SIG-M5 treated with dmso at 0.1 percent for 504 hours (cell line): ENCODE measurements around the gene CYP27A1.

Experiments
- DNase-seq: peaks from one replicate; lab custom pipeline; 2025; ENCODE audit not compliant: unreplicated experiment; lab: John Stamatoyannopoulos, UW

The CYP27A1 gene

DNA sequence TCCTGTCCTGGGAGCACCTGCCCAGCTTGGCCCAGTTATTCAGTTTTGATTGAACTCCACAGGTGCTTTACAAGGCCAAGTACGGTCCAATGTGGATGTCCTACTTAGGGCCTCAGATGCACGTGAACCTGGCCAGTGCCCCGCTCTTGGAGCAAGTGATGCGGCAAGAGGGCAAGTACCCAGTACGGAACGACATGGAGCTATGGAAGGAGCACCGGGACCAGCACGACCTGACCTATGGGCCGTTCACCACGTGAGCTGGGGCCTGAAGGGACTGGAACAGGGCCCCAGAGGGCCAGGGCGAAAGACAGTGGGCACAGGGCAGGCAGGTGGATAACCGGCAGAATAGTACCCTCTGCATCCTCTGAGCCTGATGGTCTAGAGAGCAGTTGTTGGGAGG is 27.6 kb downstream of the CYP27A1 start:
- no peak for DNase-seq

DNA sequence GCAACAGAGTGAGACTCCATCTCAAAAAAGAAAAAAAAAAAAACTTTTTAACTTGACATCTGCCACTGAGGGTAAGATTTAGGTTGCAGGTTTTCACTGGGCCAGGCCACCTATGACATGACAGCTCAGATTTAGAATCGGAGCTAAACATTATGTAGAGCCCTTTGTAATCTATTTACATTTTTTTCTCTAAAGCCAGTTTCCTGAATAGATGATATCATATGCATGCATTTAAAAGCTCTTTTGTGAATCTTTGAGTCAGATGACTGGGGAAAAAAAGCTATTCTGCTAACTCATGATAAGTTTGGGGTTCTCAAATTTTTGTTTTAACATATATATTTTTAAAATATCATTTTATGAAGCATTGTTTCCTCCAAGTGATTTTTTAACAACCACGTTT is 28.3 kb downstream of the CYP27A1 start:
- no peak for DNase-seq

DNA sequence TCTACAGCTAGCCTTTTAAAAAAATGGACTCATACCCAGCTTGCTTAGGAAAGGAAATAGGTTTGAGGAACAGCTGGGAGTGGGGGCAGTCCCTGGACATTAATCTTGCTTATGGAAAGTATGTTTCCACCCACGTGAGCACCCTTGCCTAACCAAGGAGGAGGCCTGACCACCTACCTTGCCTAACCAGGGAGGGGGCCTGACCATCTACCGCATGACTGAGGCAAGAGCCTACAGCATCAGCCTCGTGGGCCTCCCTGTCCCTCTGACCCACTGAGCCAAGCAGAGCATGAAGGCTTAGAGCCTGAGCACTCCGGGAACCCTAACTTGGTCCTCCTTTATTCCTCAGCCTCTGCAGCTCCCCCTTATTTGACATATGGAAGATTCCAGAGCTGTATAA is 29.4 kb downstream of the CYP27A1 start:
- DNase-seq = no peak

DNA sequence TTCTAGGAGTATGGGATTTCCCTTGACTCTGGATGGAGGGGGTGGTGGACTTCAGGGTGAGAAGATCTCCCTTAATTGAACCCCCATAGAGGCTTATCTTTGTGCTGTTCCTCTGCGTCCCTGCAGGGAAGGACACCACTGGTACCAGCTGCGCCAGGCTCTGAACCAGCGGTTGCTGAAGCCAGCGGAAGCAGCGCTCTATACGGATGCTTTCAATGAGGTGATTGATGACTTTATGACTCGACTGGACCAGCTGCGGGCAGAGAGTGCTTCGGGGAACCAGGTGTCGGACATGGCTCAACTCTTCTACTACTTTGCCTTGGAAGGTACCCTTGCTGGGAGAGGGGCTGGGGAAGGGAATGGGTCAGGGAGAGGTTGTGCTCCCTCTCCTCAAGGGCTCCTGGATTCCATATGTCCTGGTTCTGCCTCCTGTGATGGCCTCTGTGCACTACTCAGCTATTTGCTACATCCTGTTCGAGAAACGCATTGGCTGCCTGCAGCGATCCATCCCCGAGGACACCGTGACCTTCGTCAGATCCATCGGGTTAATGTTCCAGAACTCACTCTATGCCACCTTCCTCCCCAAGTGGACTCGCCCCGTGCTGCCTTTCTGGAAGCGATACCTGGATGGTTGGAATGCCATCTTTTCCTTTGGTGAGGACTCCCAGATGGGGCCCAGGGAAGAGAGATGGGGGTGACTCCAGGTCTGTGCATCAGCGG is 30.3 kb downstream of the CYP27A1 start:
- no peak for DNase-seq

DNA sequence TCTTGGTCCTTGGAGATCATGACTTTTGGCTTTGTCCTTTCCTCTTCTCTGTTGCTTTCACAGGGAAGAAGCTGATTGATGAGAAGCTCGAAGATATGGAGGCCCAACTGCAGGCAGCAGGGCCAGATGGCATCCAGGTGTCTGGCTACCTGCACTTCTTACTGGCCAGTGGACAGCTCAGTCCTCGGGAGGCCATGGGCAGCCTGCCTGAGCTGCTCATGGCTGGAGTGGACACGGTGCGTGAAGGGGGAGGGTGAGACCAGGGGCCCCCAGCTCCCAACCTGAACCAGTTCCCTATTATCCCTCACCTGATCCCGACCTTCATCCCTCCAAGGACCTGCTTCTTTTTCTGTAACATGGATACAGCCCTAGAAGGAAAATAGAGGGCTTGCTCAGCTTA is 30.9 kb downstream of the CYP27A1 start:
- DNase-seq = no peak

DNA sequence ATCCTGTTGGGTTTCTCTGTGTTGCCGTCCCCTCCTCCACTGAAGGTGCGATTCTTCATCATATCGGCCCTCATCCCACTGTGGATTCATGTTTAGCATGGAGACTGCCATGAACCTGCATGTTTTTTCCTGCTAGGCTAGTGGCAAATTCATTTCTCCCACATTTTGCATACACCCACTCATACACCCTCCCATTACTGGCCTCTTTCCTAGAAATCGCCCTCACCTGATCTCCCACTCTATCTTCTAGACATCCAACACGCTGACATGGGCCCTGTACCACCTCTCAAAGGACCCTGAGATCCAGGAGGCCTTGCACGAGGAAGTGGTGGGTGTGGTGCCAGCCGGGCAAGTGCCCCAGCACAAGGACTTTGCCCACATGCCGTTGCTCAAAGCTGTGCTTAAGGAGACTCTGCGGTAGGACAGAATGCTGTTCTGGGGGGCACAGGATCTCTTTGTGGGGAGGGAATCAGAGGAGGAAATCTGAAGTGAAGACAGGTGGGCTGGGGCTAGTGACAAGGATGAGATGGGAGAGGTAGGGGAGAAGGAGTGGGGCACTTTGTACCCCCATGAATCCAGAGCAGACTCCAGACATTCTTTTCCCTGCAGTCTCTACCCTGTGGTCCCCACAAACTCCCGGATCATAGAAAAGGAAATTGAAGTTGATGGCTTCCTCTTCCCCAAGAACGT is 32.0 kb downstream of the CYP27A1 start:
- no peak for DNase-seq

DNA sequence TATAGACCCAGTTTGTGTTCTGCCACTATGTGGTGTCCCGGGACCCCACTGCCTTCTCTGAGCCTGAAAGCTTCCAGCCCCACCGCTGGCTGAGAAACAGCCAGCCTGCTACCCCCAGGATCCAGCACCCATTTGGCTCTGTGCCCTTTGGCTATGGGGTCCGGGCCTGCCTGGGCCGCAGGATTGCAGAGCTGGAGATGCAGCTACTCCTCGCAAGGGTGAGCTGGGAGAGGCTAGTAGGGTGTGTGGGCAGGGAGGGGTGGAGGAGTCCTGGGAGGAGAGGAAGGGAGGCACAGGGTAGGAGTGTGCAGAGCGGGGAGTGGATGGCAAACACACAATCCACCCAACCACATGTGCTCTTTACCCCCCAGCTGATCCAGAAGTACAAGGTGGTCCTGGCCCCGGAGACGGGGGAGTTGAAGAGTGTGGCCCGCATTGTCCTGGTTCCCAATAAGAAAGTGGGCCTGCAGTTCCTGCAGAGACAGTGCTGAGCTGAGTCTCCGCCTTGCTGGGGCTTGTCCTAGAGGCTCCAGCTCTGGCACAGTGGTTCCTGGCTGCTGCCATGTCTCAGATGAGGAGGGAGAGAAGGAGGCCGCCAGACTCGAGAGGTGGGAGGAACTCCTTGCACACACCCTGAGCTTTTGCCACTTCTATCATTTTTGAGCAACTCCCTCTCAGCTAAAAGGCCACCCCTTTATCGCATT is 32.7 kb downstream of the CYP27A1 start:
- DNase-seq = no peak

DNA sequence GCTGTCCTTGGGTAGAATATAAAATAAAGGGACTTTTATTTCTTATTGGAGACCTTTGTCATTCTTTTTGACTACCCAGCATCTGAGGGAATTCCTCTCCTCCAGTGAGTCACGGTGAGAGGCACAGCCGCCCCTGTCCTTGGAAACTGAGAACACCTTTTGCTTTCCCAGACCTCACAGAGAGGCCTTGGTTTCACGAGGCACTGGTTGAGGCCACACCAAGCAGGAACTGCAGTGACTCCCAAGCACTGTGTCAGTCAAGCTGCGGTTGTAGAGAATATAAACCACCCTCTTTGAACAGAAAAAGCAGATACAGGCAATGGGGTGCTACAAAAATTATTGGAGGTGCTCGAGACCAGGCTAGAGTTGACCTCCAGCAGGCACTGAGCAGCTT is 33.3 kb downstream of the CYP27A1 start:
- no peak for DNase-seq

DNA sequence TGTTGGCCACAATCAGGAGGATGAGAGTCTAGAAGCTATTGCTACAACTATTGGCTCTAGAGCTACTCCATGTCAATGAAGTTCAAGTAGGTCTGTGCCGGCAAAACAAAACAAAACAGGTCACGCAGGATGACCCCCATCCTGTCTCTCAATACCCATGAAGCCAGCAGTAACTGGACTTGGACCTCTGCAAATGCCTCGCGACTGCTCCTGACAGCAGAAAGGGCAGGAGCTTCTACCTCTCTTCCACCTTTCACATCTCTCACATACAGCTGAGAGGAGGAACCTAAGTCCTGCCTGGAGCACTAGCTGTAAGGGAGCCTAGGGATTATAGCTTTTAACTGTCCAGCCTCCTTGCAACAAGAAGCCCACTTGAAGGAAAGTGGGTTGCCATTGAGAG is 33.7 kb downstream of the CYP27A1 start:
- no peak for DNase-seq

DNA sequence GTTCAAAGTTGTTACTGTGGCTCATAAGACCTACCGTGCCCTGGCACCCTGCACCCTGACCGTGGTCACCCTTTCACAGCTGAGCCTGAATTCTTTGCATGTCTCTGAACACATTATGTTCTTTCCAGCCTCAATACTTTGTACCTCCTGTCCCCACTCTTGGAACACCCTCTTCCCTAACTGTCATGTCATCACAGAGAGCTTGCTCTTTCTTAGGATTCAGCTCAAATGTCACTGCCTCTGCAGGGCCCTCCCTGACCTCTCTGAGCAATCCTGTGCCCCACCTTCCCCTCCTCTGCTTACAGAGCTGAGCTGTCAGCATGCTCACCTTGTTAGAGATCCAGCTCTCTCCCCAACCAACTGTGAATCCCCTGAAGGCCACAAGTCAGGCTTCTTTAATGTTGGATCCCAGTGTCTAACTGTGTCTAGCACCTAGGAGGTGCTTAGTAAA is 34.6 kb downstream of the CYP27A1 start:
- DNase-seq = no peak

DNA sequence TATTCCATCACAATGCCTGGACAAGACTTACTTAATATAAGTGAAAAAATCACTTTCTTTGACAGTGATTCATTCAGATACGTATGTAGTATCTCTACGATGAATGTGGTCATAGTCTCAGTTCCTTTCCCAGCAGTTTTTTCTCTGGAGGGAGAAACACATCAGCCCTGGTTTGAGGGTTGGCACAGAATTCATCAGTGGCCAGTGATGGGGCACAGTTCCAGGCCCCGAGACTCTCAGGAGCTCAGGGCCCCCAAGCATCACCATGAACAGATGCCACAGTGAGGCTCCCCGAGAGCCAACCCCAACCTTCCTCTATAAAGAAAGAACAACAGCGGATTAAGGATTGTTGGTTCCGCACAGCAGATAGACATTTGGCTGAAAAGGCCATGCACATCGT is 37.1 kb downstream of the CYP27A1 start:
- DNase-seq = no peak

DNA sequence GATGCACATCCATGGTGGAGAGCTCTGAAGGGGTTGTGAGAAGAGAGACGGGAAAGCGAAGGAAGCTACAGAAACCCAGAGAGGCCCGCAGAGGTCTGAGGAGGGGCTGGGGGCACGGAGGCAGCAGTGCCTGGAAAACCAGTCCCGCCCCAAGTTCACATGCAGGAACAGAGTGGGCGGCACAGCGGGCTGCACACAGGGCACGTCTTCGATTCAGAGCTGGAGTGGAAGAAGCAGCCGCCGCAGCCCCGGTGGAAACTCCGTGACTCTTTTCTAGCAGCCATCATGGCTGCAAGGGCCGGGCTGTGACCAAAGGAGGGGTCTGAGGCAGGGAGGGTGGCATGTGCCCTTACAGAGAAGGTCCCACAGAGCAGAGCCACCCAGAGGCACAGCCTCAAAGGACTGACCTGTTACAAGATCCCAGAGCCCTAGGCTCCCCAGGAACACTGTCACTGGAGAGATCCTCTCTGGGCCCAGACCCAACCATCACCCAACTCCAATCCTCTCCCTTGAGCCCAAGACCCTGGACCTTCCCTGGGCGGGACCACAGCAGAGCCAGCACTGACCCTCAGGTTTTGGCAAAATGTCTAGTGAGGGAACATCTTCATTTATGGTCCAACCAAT is 38.9 kb downstream of the CYP27A1 start:
- no peak for DNase-seq

DNA sequence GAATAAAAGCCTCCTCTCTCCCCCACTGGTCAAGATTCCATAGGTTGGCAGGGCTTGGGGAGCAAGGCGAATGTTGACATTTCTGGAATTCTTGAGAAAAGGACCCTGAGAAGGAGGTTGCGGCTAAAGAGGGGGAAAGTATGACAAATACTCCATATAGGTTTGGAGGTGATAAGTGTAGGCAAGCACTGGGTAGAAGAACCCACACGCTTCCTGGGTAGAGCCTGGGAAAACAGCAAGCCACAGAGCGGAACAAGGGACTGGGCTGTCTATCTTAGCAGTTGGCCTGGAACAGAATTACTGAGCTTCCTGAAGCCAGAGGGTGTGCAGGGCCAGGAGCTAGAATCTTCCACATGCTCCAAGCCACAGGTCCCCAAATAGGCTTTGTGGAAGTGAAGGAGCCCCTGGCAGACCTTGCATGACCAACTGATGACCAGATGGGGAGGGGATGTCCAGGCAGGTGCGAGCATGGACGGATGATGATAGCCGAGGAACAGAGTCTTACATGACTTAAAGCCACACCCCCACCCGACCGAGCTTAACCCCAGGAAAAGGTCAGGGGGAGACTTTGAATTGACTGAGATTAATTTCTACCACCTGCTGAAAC is 39.8 kb downstream of the CYP27A1 start:
- DNase-seq = no peak

DNA sequence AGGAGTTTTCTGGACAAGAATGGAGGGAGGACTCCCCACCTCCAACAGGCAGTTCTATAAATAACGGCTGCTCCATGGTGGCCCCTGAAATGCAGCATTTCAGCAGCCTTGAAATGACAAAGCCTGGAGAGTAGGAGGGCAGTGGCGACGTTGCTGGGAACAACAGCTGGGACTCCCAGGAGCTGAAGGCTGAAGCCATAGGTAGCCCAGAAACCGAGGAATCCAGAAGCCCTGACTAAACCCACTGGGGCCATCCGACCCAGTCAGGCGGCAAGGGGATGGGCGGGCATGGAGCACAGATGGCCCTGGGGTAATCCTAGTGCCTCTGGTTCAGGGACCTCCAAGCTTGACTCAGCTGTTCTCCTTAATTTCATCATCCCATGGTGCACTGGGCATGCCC is 40.7 kb downstream of the CYP27A1 start:
- no peak for DNase-seq

DNA sequence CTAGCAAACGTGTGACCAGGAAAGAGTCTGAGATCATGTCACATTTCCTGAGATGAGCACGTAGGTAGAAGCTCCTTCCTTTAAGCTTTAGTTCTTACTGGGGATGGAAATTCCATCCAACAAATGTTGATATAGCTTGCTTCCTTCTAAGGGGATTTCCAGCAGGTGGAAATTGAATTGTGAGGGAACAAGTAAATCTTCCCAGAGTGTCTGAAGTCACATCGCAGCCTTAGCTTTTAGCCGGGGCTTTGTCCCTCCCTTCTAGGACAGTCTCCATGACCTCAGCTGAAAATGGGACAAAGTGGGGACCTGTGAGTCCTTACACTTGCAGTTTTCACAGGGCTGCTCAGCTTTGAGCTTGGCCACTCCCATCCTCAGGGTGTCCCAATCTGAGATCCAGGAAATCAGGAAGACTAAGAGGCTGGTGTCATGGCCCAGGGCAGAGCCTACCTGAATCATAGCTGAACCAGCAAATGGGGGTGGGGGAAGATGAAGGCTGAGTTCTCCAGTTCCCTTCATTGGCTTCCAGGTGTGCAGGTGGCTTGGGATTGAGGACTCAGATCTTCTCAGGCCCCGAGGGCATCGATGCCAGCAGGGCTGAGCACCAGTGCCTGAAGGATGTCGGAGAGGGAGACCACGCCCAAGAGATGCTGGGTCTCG is 41.4 kb downstream of the CYP27A1 start:
- DNase-seq = no peak

DNA sequence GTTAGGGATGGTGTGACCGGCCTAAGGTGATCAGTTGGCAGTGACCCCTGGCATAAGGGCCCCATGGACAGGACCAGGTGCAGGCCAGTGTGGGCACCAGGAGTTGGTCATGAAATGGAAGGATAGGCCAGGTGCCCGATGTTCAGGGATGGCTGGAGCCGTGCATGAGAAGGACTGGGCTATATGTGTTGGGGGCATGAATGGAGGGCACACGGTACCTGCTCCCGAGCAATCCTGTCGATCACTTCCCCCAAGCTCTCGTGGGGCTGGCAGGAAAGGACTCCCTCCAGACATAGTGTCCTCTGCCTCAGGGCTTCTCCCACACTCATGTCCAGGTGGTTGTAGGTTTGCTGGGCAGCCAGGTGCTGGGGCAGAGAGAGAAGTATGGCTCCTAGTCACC is 42.1 kb downstream of the CYP27A1 start:
- DNase-seq = no peak

DNA sequence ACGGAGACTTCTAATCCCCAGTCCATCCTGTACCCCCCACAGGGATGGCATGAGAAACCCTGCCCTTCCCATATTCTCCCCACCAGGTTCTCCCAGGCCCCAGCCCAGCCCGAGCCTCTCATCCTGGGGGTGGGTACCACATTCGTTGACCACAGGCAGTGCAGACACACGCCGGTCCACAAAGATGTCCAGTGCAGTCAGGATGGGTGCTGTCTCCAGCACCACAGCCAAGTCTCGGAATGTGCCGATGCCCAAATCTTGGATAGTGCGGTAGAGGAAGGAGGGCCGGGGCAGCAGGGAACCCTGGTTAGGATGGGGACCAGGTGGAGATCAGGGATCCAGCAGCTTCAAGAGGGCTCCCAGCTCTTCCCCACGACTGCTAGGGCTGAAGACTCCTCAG is 44.8 kb downstream of the CYP27A1 start:
- no peak for DNase-seq

DNA sequence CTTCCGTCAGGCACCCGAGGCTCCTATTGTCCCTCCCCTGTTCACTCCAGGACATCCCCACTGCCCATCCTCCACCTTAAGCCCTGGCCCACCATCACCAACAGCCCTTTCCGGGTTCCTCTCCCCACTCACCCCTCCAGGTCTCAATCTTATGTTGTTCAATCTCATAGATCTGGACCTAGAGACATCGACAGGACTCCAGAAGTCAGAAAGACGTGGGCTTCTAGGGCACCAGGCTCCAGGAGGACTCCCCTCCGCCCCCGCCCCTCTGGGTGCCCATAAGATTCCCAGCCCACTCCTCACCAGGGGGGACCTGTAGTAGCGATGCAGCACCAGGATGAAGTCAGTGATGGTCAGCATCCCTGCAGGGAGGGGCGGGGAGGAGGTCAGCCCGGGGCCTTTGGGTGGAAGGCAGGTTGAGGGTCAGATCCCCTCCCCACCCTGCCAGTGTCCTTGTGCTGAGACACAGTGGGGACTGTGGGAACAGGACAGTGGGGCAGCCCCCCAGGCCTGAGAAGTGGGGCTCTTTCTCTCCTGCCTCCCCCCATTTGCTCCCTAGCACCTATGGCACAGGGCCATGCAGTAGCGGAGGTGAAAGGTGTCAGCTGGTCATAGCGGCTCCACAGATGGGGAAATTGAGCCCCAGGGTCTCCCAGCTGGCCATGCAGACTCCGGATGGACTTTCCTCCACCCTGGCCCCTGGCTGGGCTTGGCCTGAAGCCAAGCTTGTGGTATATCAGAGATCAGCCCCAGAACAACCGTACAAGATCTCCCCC is 45.9 kb downstream of the CYP27A1 start:
- DNase-seq = no peak

DNA sequence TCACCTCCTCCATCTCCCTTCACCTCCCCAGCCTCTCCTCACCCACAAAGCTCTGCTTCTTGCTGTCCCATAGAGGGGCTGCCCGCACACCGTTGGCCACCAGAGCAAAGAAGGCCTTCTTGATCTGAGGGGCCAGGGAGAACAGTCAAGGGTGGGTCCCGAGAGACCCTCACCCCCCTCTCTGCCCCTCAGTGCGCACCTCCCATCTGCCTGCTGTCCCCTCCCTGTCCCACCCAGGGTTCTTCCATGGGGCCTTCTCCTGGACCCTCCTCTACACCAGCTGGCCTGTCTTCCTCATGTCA is 46.5 kb downstream of the CYP27A1 start:
- DNase-seq = no peak

DNA sequence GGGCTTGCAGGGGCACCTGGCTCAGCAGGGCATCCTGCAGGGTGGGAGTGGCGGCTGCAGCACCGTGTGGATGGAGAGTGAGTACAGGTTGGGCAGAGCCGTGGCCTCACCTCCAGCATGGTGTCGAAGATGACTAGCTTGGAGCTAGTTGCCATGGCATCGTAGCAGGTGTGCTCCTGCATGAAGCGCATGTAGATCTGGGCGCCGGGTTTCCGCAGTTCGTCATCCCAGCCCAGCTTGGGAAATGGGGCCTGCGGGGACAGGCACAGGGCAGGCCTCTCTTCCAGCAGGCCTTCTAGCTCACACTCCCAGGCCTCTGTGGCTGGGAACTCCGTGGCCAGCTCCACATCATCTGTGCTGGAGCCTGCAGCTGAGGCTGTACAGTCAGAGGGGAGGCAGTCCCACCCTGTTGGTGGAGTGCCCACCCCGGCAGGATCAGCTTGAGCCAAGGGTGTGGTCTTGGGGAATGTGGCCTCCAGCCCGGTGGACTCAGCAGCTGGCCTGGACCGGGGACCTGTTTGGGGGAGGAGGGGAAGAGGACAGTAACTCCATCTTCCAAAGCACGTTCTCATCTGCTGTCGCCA is 48.0 kb downstream of the CYP27A1 start:
- DNase-seq = no peak
